Hematopoietic multipotent progenitor cell (in vitro differentiated cells): Measurements from ENCODE around the gene COL23A1. TPM values are rescaled to one million over a fixed set of nuclear protein-coding genes. Genes with fewer than 3 reads are reported as not detected.

Source experiments
- DNase-seq, 3 donors: peaks; one replicate each; pipeline ENCODE4 v3.0.0-alpha.2; 2011 to 2015; ENCODE audit warnings: low read depth in 2 of 3, low spot score in 2 of 3
- total RNA-seq: library from RNA; depleted of rRNA; stranded (reverse); fragments of >200 nt; gene quantifications from one replicate; pipeline ENCODE4 v1.2.3, GENCODE V29; 2012

COL23A1 gene
- total RNA-seq, 1 donor: 0.27 TPM

- DNase-seq: no peak
These were observed 53.4 kb downstream of the COL23A1 start for GRCh38 chr5:178536541-178537466.

GRCh38 chr5:178535299-178536175 lies 54.7 kb downstream of the COL23A1 start:
- DNase-seq: peak in 2 of 3 donors; percentile 21 to 54

GRCh38 chr5:178533136-178533535 lies 57.1 kb downstream of the COL23A1 start:
- DNase-seq: no peak

GRCh38 chr5:178532666-178533065 lies 57.5 kb downstream of the COL23A1 start:
- DNase-seq: no peak

DNA sequence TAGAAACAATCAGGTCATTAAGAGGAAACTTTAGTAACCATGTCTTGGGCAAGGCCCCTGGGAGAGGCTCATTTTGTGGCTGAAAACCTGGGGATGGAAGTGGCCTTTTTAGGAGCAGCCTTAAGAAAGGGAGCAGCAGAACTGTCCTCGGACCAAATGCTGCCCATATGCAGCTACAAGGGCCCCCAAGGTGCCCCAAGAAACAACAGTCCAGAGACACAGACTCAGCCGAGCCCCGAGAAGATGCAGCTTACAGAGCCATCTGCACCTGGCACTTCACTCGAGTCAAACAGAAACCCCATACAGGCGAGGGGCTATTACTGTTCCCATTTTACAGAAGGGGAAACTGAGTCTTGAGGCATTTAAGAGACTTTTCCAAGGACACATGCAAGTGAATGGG lies 58.0 kb downstream of the COL23A1 start:
- no peak for DNase-seq

GRCh38 chr5:178531786-178532185 lies 58.4 kb downstream of the COL23A1 start:
- no peak for DNase-seq

GRCh38 chr5:178530526-178530925 lies 59.7 kb downstream of the COL23A1 start:
- no peak for DNase-seq

GRCh38 chr5:178529080-178529479 lies 61.1 kb downstream of the COL23A1 start:
- DNase-seq: no peak

GRCh38 chr5:178527458-178528307 lies 62.5 kb downstream of the COL23A1 start:
- DNase-seq: no peak

DNA sequence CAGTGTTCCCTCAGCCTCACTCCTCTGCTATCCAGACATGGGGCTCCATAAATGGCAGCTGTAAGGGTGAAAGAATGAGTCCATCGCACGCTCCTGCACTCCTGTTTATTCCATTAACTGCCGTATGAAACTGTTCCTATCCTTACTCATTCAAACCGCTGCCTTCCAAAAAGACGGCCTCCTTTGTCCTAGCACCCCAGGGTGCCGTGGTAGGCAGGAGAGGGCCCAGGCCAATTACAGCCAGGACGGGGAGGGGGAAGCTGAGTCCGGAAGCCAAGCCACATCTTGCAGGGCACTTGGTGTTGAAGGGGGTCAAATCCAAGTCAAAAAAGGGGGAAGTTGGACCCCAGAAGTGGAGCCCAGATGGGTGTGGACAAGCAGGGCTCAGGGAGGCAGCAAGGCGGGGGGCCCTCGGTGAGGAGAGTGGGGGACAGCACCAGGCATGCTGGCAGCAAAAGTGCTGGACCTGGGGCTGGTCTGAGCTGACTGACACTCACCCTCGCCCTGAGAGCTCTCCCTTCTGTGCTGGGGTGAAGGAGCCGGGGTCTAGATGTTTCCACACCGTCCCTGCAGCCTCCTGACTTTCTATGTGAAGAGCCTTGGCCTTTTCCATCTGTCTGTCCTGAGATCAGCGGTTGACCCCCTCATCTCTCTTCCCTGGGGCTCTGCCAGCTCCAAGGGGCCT lies 63.3 kb downstream of the COL23A1 start:
- DNase-seq: no peak

DNA sequence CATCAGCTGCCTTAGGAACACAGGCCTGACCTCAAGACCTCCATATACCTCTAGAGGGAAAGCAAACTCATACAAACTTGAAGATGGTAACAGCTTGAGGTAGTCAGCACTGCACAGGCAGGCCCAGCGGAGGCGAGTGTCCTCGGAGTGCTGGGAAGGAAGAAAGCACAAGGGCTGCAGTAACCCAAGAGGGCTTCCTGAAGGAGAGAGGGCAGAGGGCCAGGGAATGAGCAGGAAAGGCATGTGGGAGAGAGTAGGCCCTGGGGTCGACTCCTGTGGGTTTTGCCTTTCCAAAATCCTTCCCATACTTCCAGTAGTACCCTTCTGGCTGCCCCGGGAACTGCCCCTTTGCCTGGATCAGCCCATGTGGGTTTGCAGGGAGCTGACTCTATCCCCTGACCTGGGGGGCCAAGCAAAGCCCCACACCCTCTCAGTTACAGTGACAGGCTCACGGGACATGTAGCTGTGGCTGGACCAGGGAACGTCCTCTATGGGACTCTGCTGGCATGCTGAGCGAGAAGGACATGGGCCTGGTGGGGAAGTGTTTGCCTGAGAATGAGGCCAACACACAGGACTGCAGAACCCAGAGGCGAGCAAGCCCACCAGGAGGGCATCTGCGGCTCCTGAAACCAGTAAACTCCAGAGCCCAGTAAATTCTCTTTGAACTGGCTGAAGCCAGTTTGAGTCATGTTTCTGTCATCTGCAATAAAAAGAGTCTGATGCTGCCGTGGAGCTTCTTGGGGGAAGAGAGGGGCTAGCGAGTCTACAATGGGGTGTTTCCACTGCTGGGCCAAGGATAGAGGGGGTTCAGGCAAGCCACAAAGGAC lies 64.1 kb downstream of the COL23A1 start:
- DNase-seq: no peak

- DNase-seq: no peak
These were observed 65.9 kb downstream of the COL23A1 start for GRCh38 chr5:178524093-178524882.

GRCh38 chr5:178522361-178522760 lies 67.8 kb downstream of the COL23A1 start:
- no peak for DNase-seq

GRCh38 chr5:178520851-178521250 lies 69.3 kb downstream of the COL23A1 start:
- no peak for DNase-seq

DNA sequence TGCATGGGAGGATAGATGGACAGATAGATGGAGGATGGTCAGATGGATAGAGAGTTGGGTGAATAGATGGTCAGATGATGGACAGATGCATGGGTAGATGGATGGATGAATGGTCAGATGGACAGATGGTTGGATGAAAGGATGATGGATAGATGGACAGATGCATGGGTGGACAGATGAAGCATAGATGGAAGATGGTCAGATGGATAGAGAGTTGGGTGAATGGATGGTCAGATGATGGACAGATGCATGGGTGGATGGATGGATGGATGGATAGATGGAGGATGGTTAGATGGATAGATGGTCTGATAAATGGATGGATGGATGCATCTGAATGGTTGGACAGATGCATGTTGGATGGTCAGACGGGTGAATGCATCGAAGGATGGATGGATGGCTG lies 70.4 kb downstream of the COL23A1 start:
- no peak for DNase-seq

GRCh38 chr5:178519155-178519554 lies 71.0 kb downstream of the COL23A1 start:
- no peak for DNase-seq

DNA sequence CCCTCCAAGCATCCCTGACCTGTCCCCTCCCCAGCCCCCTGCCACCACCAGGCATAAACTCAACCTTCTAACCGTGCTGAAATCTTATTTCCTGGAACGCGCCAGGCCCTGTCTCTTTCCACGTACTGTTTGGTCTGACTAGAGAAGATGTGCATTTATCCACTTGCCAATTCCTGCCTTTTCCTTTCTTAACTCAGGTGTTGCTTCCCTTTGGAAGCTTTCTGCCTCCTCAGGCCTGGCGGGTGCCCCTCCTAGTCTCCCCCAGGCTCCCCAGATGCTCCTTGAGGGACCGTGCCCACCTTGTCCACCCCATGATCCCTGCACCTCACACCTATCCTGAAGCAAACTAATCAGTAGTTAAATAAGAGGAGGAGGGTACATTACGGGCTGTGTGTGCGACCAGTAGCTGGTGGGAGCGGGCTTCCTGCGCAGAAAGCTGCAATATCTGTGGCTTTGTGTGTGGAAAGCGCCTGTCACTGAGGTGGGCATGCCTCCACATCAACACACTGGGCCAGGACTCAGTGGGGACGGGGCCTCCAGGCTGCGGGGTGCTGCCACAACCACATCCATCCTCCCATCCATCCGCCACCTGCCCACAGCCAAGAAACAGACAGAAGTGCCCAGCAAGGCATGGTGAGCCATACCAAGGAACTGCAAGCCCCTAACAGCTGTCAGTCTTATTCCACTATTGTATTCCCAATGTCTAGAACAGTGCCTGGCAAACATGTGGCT lies 73.5 kb downstream of the COL23A1 start:
- DNase-seq: no peak
